Measurements from ENCODE around the gene FOXO4. TPM values are rescaled to one million over a fixed set of nuclear protein-coding genes. Genes with fewer than 3 reads are reported as not detected.
A peak's percentile ranks its signal among the peaks of the same experiment; 100 is the strongest.
"Not testable (repeated sequence)": the region's sequence is repeated elsewhere in the genome, so short reads cannot be mapped to it uniquely, and the experiment has no call there.

FOXO4 gene
- 17.7 TPM in 2 replicates for total RNA-seq (2021)
- long read RNA-seq, partial matches to known transcripts: 1 of 5 reads
- long read RNA-seq, other reads (novel, unspliced or antisense): 2 of 5 reads

DNA sequence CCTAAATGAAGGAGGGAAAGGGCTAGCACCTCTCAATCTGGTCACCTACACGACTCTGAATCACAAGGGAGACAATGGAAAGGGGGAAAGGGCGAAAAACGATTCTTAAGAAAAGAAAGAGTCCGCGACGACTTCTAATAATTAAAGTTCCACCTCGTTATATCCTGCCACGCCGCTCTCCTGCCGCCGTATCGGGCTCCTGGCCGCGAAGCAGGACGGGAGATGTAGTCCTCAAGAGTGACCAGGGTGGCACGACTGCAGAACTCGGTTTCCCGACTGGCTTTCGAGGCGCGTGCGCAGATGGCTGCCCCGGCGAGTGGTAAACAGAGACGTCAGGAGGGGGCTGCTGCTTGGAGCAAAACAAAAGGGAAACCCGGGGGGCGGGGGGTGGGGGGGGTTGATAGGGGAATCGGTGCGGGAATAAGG is at the start of gene FOXO4:
Gene FOXO4 (plus strand): TSS at position 297 of the 426 bp plus-strand sequence. CDS start 678 bp downstream, outside the sequence.
- Histone ChIP-seq H2BK12ac (ENCODE audit: insufficient read length, low read depth, low read length) (no peak within 1 kb of the TSS), H4K8ac (replicated peaks; ENCODE audit: insufficient read length, low read depth, low read length) (no peak within 1 kb of the TSS), H3K9ac (ENCODE audit: extremely low read depth, insufficient read length, low read length) (peak within 1 kb of the TSS; percentile 70), H3K14ac (ENCODE audit: insufficient read depth, low read length) (no peak within 1 kb of the TSS; the same call in 1 of the 2 replicates), H4K91ac (ENCODE audit: insufficient read length, low read depth, low read length) (no peak within 1 kb of the TSS), H3K79me1 (ENCODE audit: insufficient read depth, low read depth, low read length, poor library complexity, severe bottlenecking) (no peaks in the 10 kb centered on the region), H3K23me2 (ENCODE audit: insufficient read length, low read depth, low read length, poor library complexity, severe bottlenecking) (peaks cover 7% of the 10 kb centered on the region), H3K4me1 (ENCODE audit: insufficient read depth, low read length) (peaks cover 3% of the 10 kb centered on the region; the same call in 1 of the 2 replicates), H4K5ac (ENCODE audit: insufficient read length, low read depth, low read length) (no peak within 1 kb of the TSS), H3K27me3 (ENCODE audit: insufficient read depth, low read length) (no peaks in the 10 kb centered on the region; the same call in 1 of the 2 replicates), H3K4ac (ENCODE audit: low read depth, low read length) (no peak within 1 kb of the TSS), H2BK15ac (ENCODE audit: low read depth, low read length) (no peak within 1 kb of the TSS; the same call in 1 of the 2 replicates), H3K18ac (ENCODE audit: insufficient read length, low read depth, low read length) (no peak within 1 kb of the TSS), H3K4me2 (ENCODE audit: insufficient read depth, insufficient read length, low read length) (peak within 1 kb of the TSS; percentile 96), H3K79me2 (ENCODE audit: insufficient read depth, low read length) (no peaks in the 10 kb centered on the region), H3T11ph (ENCODE audit: low read length) (no peak within 1 kb of the TSS), H2BK20ac (ENCODE audit: low read depth, low read length, poor library complexity, severe bottlenecking) (no peak within 1 kb of the TSS), H3K27ac (ENCODE audit: insufficient read length, low read depth, low read length) (no peak within 1 kb of the TSS), H2AK5ac (ENCODE audit: insufficient read length, low read length) (no peak within 1 kb of the TSS), H2BK5ac (ENCODE audit: insufficient read length, low read length) (no peak within 1 kb of the TSS), H2AFZ (ENCODE audit: low read length) (peak within 1 kb of the TSS; percentile 71), H3K9me3 (ENCODE audit: control insufficient read depth, low read depth, low read length) (peaks cover 21% of the 10 kb centered on the region), H3K23ac (ENCODE audit: insufficient read length, low read depth, low read length) (no peak within 1 kb of the TSS), H3K56ac (ENCODE audit: insufficient read length, low read depth, low read length) (no peak within 1 kb of the TSS), H2BK120ac (ENCODE audit: low read depth, low read length, poor library complexity, severe bottlenecking) (no peak within 1 kb of the TSS), H4K20me1 (ENCODE audit: control insufficient read depth, insufficient read depth, insufficient read length) (no peaks in the 10 kb centered on the region)
- TF ChIP-seq, protein P1, sequence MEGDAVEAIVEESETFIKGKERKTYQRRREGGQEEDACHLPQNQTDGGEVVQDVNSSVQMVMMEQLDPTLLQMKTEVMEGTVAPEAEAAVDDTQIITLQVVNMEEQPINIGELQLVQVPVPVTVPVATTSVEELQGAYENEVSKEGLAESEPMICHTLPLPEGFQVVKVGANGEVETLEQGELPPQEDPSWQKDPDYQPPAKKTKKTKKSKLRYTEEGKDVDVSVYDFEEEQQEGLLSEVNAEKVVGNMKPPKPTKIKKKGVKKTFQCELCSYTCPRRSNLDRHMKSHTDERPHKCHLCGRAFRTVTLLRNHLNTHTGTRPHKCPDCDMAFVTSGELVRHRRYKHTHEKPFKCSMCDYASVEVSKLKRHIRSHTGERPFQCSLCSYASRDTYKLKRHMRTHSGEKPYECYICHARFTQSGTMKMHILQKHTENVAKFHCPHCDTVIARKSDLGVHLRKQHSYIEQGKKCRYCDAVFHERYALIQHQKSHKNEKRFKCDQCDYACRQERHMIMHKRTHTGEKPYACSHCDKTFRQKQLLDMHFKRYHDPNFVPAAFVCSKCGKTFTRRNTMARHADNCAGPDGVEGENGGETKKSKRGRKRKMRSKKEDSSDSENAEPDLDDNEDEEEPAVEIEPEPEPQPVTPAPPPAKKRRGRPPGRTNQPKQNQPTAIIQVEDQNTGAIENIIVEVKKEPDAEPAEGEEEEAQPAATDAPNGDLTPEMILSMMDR (conservative IDR thresholded peaks at IDR 0.05): no peak
- H3K4me1 Mint-ChIP-seq: peaks cover 24 to 32% of the 10 kb centered on the region in 2 experiments
- peak within 1 kb of the TSS; percentile 85 to 91 for H3K4me3 Mint-ChIP-seq
- peaks cover 64 to 72% of the 10 kb centered on the region in 2 experiments for H3K9me3 Mint-ChIP-seq
- H3K27ac Mint-ChIP-seq: peak within 1 kb of the TSS in 2 of 3 experiments; percentile 81 to 96; a peak in 3 of 7 replicates
- peaks cover 0 to 7% (median 0%) of the 10 kb centered on the region in 3 experiments; a peak in 2 of 7 replicates for H3K36me3 Mint-ChIP-seq (ENCODE audit: insufficient read depth in 1 of 3, low read depth in 3 of 3)
- DNase-seq: peak; percentile 92
- peaks cover 40% of the 10 kb centered on the region for H3K27me3 Mint-ChIP-seq (ENCODE audit: low read depth)
- WGBS (ENCODE audit: extremely low coverage, insufficient read length, low lambda C conversion rate): no CpG with 5 or more reads among the region's 29 CpGs

GRCh38 chrX:71047891-71048290 is 47.8 kb upstream of the FOXO4 start:
- not testable (repeated sequence) for H3K27me3 Mint-ChIP-seq (ENCODE audit: low read depth); DNase-seq; H2AFZ ChIP-seq (ENCODE audit: low read length); H4K20me1 ChIP-seq (ENCODE audit: control insufficient read depth, insufficient read depth, insufficient read length); H2AK5ac ChIP-seq (ENCODE audit: insufficient read length, low read length); H3T11ph ChIP-seq (ENCODE audit: low read length); H3K79me2 ChIP-seq (ENCODE audit: insufficient read depth, low read length); H2BK20ac ChIP-seq (ENCODE audit: low read depth, low read length, poor library complexity, severe bottlenecking); H3K4me1 Mint-ChIP-seq; H4K91ac ChIP-seq (ENCODE audit: insufficient read length, low read depth, low read length); H3K23ac ChIP-seq (ENCODE audit: insufficient read length, low read depth, low read length); H2BK15ac ChIP-seq (ENCODE audit: low read depth, low read length); H3K79me1 ChIP-seq (ENCODE audit: insufficient read depth, low read depth, low read length, poor library complexity, severe bottlenecking); H4K5ac ChIP-seq (ENCODE audit: insufficient read length, low read depth, low read length); H3K14ac ChIP-seq (ENCODE audit: insufficient read depth, low read length); H3K27ac ChIP-seq (ENCODE audit: insufficient read length, low read depth, low read length); H3K18ac ChIP-seq (ENCODE audit: insufficient read length, low read depth, low read length); H3K27me3 ChIP-seq (ENCODE audit: insufficient read depth, low read length); H3K4me2 ChIP-seq (ENCODE audit: insufficient read depth, insufficient read length, low read length); H3K23me2 ChIP-seq (ENCODE audit: insufficient read length, low read depth, low read length, poor library complexity, severe bottlenecking); H3K36me3 Mint-ChIP-seq (ENCODE audit: insufficient read depth in 1 of 3, low read depth in 3 of 3); H4K8ac ChIP-seq (replicated peaks; ENCODE audit: insufficient read length, low read depth, low read length); H2BK120ac ChIP-seq (ENCODE audit: low read depth, low read length, poor library complexity, severe bottlenecking); H3K4me1 ChIP-seq (ENCODE audit: insufficient read depth, low read length); H3K4ac ChIP-seq (ENCODE audit: low read depth, low read length); H2BK5ac ChIP-seq (ENCODE audit: insufficient read length, low read length); H2BK12ac ChIP-seq (ENCODE audit: insufficient read length, low read depth, low read length); H3K9ac ChIP-seq (ENCODE audit: extremely low read depth, insufficient read length, low read length); H3K27ac Mint-ChIP-seq; H3K56ac ChIP-seq (ENCODE audit: insufficient read length, low read depth, low read length); H3K4me3 Mint-ChIP-seq
- peaks cover 11% of the 10 kb centered on the region for H3K9me3 ChIP-seq (ENCODE audit: control insufficient read depth, low read depth, low read length)
- H3K9me3 Mint-ChIP-seq: peaks cover 61 to 63% of the 10 kb centered on the region in 2 experiments
- WGBS (ENCODE audit: extremely low coverage, insufficient read length, low lambda C conversion rate): no CpG with 5 or more reads among the region's 8 CpGs
